Adrenal gland (tissue), 5 donors: ENCODE data around the gene RAMACL.

ENCODE experiments used
- CTCF ChIP-seq, 6 experiments: fragments of 450-650 bp in 4 of 6; fragments of 200-600 bp in 2 of 6; sonication (generic) in 1 of 6; IDR thresholded peaks; 1 replicate in 5 of 6; 2 replicates in 1 of 6; pipeline versions ENCODE4 v1.5.1 to v1.8.0; 2016 to 2021; ENCODE audit warnings: antibody characterized with exemption in 6 of 6, mild to moderate bottlenecking in 2 of 6, moderate library complexity in 1 of 6
- POLR2A ChIP-seq, 2 donors: fragments of 450-650 bp; IDR thresholded peaks; one replicate each; pipeline ENCODE4 v1.6.1; 2017; ENCODE audit warnings: antibody characterized with exemption in 2 of 2, mild to moderate bottlenecking in 2 of 2, moderate library complexity in 1 of 2
- donor health status: DM: no; HTN: no; CAD: no.

GRCh38 chr6:166635013-166635970, 48.8 kb upstream of the RAMACL start:
- no peak for TF ChIP-seq CTCF (IDR thresholded peaks at IDR 0.05)
- no peak for TF ChIP-seq POLR2A (IDR thresholded peaks at IDR 0.05)
